ENCODE data around the gene SESN1. TPM values are rescaled to one million over a fixed set of nuclear protein-coding genes. Genes with fewer than 3 reads are reported as not detected.
A peak's percentile ranks its signal among the peaks of the same experiment; 100 is the strongest.

SESN1 gene
- total RNA-seq, 1 donor from 2014 or later, result 18.4 TPM

DNA sequence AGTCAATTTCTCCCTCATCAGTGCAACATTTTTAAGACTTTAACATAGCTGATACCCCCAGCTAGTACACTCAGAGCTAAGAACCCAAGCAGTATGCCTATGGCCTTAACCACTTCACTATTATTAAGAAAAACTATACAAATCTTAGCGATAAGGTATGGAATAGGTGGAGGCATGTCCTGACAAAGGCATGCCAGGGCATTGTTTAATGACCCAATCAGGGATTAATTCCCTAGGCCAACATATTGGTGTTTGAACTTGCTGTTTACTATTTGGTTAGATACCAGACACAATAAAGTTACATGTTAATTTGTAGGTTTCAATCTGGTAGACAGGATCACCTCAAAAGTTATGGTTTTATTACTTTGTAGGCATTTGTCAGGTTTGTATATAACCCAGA lies 153.4 kb downstream of the SESN1 start:
- no peak for FAIRE-seq

GRCh38 chr6:108940741-108941140 lies 153.9 kb downstream of the SESN1 start:
- no peak for FAIRE-seq
- Histone ChIP-seq H3K36me3 (ENCODE audit: control insufficient read depth, insufficient read depth, low read length) (no peaks in the 10 kb centered on the region), H3K27me3 (ENCODE audit: control insufficient read depth, insufficient read depth, low read length) (no peaks in the 10 kb centered on the region), H3K4me3 (ENCODE audit: low read depth, low read length) (no peak overlapping the region)
- DNase-seq (ENCODE audit: low read depth), result no peak
- TF ChIP-seq, protein P1, sequence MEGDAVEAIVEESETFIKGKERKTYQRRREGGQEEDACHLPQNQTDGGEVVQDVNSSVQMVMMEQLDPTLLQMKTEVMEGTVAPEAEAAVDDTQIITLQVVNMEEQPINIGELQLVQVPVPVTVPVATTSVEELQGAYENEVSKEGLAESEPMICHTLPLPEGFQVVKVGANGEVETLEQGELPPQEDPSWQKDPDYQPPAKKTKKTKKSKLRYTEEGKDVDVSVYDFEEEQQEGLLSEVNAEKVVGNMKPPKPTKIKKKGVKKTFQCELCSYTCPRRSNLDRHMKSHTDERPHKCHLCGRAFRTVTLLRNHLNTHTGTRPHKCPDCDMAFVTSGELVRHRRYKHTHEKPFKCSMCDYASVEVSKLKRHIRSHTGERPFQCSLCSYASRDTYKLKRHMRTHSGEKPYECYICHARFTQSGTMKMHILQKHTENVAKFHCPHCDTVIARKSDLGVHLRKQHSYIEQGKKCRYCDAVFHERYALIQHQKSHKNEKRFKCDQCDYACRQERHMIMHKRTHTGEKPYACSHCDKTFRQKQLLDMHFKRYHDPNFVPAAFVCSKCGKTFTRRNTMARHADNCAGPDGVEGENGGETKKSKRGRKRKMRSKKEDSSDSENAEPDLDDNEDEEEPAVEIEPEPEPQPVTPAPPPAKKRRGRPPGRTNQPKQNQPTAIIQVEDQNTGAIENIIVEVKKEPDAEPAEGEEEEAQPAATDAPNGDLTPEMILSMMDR (IDR thresholded peaks at IDR 0.05; ENCODE audit: insufficient read depth, low read length, severe bottlenecking), result no peak

More for the DNA sequence above, 153.4 kb downstream of the SESN1 start:
- no peak overlapping the region for H3K4me3 ChIP-seq (ENCODE audit: low read depth, low read length)
- no peaks in the 10 kb centered on the region for H3K36me3 ChIP-seq (ENCODE audit: control insufficient read depth, insufficient read depth, low read length)
- H3K27me3 ChIP-seq (ENCODE audit: control insufficient read depth, insufficient read depth, low read length), result no peaks in the 10 kb centered on the region
- TF ChIP-seq, protein P1 (IDR thresholded peaks at IDR 0.05; ENCODE audit: insufficient read depth, low read length, severe bottlenecking), result no peak
- peak; percentile 88 for DNase-seq (ENCODE audit: low read depth)

DNA sequence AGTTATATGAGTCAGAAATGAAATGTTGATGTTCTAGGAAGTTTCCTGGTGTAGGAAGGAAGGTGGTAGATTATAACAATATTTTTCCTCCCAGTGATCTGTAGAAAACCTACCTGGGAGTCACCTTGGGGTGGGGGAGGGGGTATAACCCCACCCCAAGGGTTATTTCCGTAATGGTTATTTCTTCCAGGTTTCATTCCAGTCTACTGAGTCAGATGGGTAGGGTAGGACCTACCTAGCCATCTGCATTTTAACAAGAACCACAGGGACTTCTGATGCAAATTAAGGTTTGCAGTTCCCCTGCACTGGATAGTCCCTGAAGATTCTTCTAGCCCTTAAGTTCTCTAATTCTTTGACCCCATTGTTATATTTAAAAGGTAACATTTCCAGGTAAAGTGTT lies 157.5 kb downstream of the SESN1 start:
- Histone ChIP-seq H3K4me3 (ENCODE audit: low read depth, low read length) (no peak overlapping the region), H3K27me3 (ENCODE audit: control insufficient read depth, insufficient read depth, low read length) (no peaks in the 10 kb centered on the region), H3K36me3 (ENCODE audit: control insufficient read depth, insufficient read depth, low read length) (no peaks in the 10 kb centered on the region)
- TF ChIP-seq, protein P1 (IDR thresholded peaks at IDR 0.05; ENCODE audit: insufficient read depth, low read length, severe bottlenecking), result no peak
- DNase-seq (ENCODE audit: low read depth), result peak; percentile 54
- no peak for FAIRE-seq

Other genes with a start within 250 kb of the SESN1 start
- gene ARMC2, start 246.4 kb downstream of the SESN1 start, total RNA-seq, result 0.26 and 0.77 TPM in 2 replicates
- gene CEP57L1, start 661 bp upstream of the SESN1 start, total RNA-seq, result 9.7 and 11.9 TPM in 2 replicates

Data from bronchial epithelial cell (primary cell).